HCT116 (cell line): ENCODE measurements around the gene VWF. TPM values are rescaled to one million over a fixed set of nuclear protein-coding genes. Genes with fewer than 3 reads are reported as not detected.

Experiments used
- ATAC-seq: fragments of 200-7000 bp; cut with Tn5 transposase; 2 replicates; pipeline ENCODE4 v1.9.1; 2020; ENCODE audit warnings: mild to moderate bottlenecking, moderate library complexity
- BruUV-seq: library from RNA; stranded (reverse); fragments of 400-500 nt; replicated peaks from 2 replicates; lab custom pipeline; 2021; lab: Mats Ljungman, UMichigan
- CTCF ChIA-PET: fragments of 300-600 bp; sonication (Branson Sonifier 250); formaldehyde crosslinking; loops from one replicate; lab custom pipeline; 2021; ENCODE audit warnings: antibody characterized with exemption; lab: Charles Lee
- POLR2A ChIA-PET: fragments of 300-600, 350-600 bp; sonication (Branson Sonifier 250); formaldehyde crosslinking; loops from one replicate; lab custom pipeline; 2021; ENCODE audit warnings: antibody characterized with exemption; lab: Charles Lee
- RAD21 ChIA-PET, 2 experiments: fragments of 300-600 bp; sonication (Branson Sonifier 250); formaldehyde crosslinking; loops; one replicate each; lab custom pipeline; 2023; ENCODE audit warnings: low total read pairs in 2 of 2; ENCODE audit not compliant: uncharacterized antibody in 2 of 2, unreplicated experiment in 2 of 2, low non-redundant PET in 1 of 2; lab: Charles Lee
- DNase-seq: peaks from one replicate; pipeline ENCODE4 v3.0.0-alpha.2; 2010; ENCODE audit warnings: low read depth, low spot score
- H2AFZ ChIP-seq: fragments of 200-600 bp; shearing (Covaris generic), sonication (generic); 2 replicates; pipeline ENCODE4 v1.6.1; 2017; ENCODE audit warnings: low read depth, mixed run types, mixed read lengths, antibody characterized with exemption, low read length; ENCODE audit not compliant: poor library complexity, severe bottlenecking
- H3K27ac ChIP-seq: 2 replicates; pipeline ENCODE4 v1.5.1; 2012; ENCODE audit warnings: low read depth, low read length
- H3K27me3 ChIP-seq: fragments of 200-600 bp; sonication (generic); 2 replicates; pipeline ENCODE4 v1.6.1; 2016; ENCODE audit warnings: mixed run types, low read length, mixed read lengths; ENCODE audit not compliant: insufficient read depth
- H3K36me3 ChIP-seq, 2 experiments: fragments of 200-500 bp in 1 of 2; fragments of 200-600 bp in 1 of 2; sonication (Bioruptor generic) in 1 of 2; sonication (generic) in 1 of 2; 2 replicates each; pipeline versions ENCODE4 v1.5.1 to v1.6.1; 2014 to 2016; ENCODE audit warnings: low read length in 2 of 2, inconsistent platforms in 1 of 2, mixed read lengths in 1 of 2, mixed run types in 1 of 2; ENCODE audit not compliant: insufficient read depth in 2 of 2, control insufficient read depth in 1 of 2
- H3K4me1 ChIP-seq, 2 experiments: fragments of 200-600 bp in 1 of 2; sonication (generic) in 1 of 2; 2 replicates each; pipeline versions ENCODE4 v1.5.1 to v1.6.1; 2012 to 2017; ENCODE audit warnings: low read length in 2 of 2, inconsistent platforms in 1 of 2, mild to moderate bottlenecking in 1 of 2, mixed read lengths in 1 of 2, mixed run types in 1 of 2, moderate library complexity in 1 of 2; ENCODE audit not compliant: insufficient read depth in 2 of 2, control insufficient read depth in 1 of 2
- H3K4me2 ChIP-seq: fragments of 200-600 bp; sonication (generic); 2 replicates; pipeline ENCODE4 v1.6.1; 2017; ENCODE audit warnings: mixed run types, low read length, mixed read lengths
- H3K4me3 ChIP-seq, 2 experiments: fragments of 200-600 bp in 1 of 2; sonication (generic) in 1 of 2; replicated peaks in 1 of 2; 2 replicates each; pipeline ENCODE4 v1.5.1; 2011 to 2016; ENCODE audit warnings: low read length in 2 of 2, control low read depth in 1 of 2, low read depth in 1 of 2, mild to moderate bottlenecking in 1 of 2, mixed read lengths in 1 of 2, mixed run types in 1 of 2
- H3K79me2 ChIP-seq: fragments of 200-600 bp; sonication (generic); 2 replicates; pipeline ENCODE4 v1.6.1; 2017; ENCODE audit warnings: mild to moderate bottlenecking, mixed run types, low read length, moderate library complexity, mixed read lengths; ENCODE audit not compliant: insufficient read depth
- H3K9ac ChIP-seq: fragments of 200-600 bp; sonication (generic); 2 replicates; pipeline ENCODE4 v1.6.1; 2016; ENCODE audit warnings: low read length, mixed read lengths
- H3K9me2 ChIP-seq: fragments of 200-600 bp; sonication (generic), shearing (Covaris generic); 2 replicates; pipeline ENCODE4 v1.6.1; 2017; ENCODE audit warnings: mixed run types, mild to moderate bottlenecking, moderate library complexity; ENCODE audit not compliant: insufficient read depth
- H3K9me3 ChIP-seq, 2 experiments: fragments of 200-500 bp in 1 of 2; fragments of 200-600 bp in 1 of 2; sonication (Bioruptor generic) in 1 of 2; sonication (generic) in 1 of 2; 2 replicates each; pipeline ENCODE4 v1.6.1; 2014 to 2017; ENCODE audit warnings: low read length in 2 of 2, mixed read lengths in 2 of 2, inconsistent platforms in 1 of 2, low read depth in 1 of 2, mild to moderate bottlenecking in 1 of 2, mixed run types in 1 of 2, moderate library complexity in 1 of 2; ENCODE audit not compliant: control insufficient read depth in 1 of 2, insufficient read depth in 1 of 2
- H4K20me1 ChIP-seq: fragments of 200-600 bp; sonication (generic), shearing (Covaris generic); 2 replicates; pipeline ENCODE4 v1.6.1; 2017; ENCODE audit warnings: mixed run types, mild to moderate bottlenecking, moderate library complexity; ENCODE audit not compliant: insufficient read depth
- CBX3 ChIP-seq: IDR thresholded peaks from 2 replicates; pipeline ENCODE4 v1.6.1; 2012; ENCODE audit warnings: low read depth
- CEBPB ChIP-seq: IDR thresholded peaks from 2 replicates; pipeline ENCODE4 v1.6.1; 2012; ENCODE audit warnings: low read depth
- ELF1 ChIP-seq: IDR thresholded peaks from 2 replicates; pipeline ENCODE4 v1.6.1; 2012; ENCODE audit warnings: low read depth, borderline replicate concordance
- EZH2 ChIP-seq: fragments of 200-600 bp; sonication (generic); IDR thresholded peaks from 2 replicates; pipeline ENCODE4 v1.6.1; 2017; ENCODE audit warnings: antibody characterized with exemption, mixed run types
- SP1 ChIP-seq: IDR thresholded peaks from 2 replicates; pipeline ENCODE4 v1.6.1; 2012; ENCODE audit warnings: low read depth
- SRF ChIP-seq: IDR thresholded peaks from 2 replicates; pipeline ENCODE4 v1.6.1; 2012; ENCODE audit warnings: low read depth
- YY1 ChIP-seq: IDR thresholded peaks from 2 replicates; pipeline ENCODE4 v1.6.1; 2011; ENCODE audit warnings: low read length, low read depth, moderate library complexity, mild to moderate bottlenecking; ENCODE audit not compliant: insufficient replicate concordance; ENCODE audit errors: extremely low read depth
- ZFX ChIP-seq: fragments of 450-650 bp; IDR thresholded peaks from 2 replicates; pipeline ENCODE4 v1.6.1; 2017
- ZNF274 ChIP-seq: fragments of 200-500 bp; sonication (Bioruptor generic); IDR thresholded peaks from 2 replicates; pipeline ENCODE4 v1.6.1; 2014; ENCODE audit warnings: mild to moderate bottlenecking, low read depth, low read length, inconsistent platforms
- intact Hi-C: fragments of 100-400 bp; cut with micrococcal nuclease; formaldehyde crosslinking; loops from 2 replicates; pipeline ENCODE4 v1.10.0; 2022
- total RNA-seq: library from RNA; stranded (reverse); gene quantifications from one replicate; pipeline ENCODE4 v1.2.1, GENCODE V29; 2021; ENCODE audit not compliant: unreplicated experiment
- TF ChIP-seq, protein P1 (sequence below): IDR thresholded peaks from 2 replicates; pipeline ENCODE4 v1.6.1; 2012
- TF ChIP-seq, protein P2 (sequence below): IDR thresholded peaks from 2 replicates; pipeline ENCODE4 v1.6.1; 2011; ENCODE audit warnings: mild to moderate bottlenecking, low read length, moderate library complexity; ENCODE audit not compliant: insufficient replicate concordance; ENCODE audit errors: extremely low read depth

The VWF gene
- total RNA-seq, 1 experiment from 2014 or later, result 0.57 TPM

DNA sequence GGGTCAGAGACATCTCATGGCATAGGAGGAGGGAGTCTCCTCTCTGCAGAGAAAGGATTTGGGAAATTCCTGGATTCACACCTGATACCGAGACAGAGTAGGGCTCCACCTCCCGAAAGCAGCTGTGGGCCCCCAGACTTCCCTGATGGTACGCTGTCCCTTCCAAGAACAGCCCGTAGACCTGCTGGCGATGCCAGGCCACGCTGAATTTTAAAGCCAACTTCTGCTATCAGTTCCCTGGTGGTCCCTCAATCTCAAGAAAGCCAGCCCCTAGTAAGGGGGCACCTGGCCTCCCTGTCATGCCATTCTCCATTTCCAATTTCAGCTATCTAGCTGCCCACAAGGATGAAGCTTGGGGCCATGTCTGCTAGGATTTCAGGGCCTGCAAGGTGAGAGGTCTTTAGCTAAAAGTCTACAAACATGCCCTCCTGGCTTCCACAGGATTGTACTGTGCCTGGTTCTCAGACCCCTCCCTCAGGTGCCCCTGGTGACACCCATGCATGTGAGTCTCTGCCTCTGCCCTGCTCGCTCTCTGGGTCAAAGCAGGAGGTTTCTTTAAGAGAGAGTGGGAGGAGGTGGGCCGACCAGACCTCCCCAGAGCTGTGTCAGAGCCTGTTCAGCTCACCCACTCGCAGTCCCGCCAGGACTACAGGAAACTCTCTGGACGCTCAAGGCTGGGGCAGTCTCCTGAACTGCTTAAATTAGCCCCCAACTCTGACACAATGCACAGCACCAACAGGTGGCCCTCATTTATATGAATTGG is 209.9 kb downstream of the VWF start:
- TF ChIP-seq YY1 (no peak), ZFX (no peak), ELF1 (no peak), SRF (no peak), CBX3 (no peak), SP1 (no peak), EZH2 (no peak), ZNF274 (no peak), CEBPB (no peak)
- TF ChIP-seq, protein P1, sequence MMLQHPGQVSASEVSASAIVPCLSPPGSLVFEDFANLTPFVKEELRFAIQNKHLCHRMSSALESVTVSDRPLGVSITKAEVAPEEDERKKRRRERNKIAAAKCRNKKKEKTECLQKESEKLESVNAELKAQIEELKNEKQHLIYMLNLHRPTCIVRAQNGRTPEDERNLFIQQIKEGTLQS, result no peak
- TF ChIP-seq, protein P2, sequence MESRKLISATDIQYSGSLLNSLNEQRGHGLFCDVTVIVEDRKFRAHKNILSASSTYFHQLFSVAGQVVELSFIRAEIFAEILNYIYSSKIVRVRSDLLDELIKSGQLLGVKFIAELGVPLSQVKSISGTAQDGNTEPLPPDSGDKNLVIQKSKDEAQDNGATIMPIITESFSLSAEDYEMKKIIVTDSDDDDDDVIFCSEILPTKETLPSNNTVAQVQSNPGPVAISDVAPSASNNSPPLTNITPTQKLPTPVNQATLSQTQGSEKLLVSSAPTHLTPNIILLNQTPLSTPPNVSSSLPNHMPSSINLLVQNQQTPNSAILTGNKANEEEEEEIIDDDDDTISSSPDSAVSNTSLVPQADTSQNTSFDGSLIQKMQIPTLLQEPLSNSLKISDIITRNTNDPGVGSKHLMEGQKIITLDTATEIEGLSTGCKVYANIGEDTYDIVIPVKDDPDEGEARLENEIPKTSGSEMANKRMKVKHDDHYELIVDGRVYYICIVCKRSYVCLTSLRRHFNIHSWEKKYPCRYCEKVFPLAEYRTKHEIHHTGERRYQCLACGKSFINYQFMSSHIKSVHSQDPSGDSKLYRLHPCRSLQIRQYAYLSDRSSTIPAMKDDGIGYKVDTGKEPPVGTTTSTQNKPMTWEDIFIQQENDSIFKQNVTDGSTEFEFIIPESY, result no peak
- TF ChIP-seq, all 23 proteins: peak for 0
- POLR2A ChIA-PET, result no interaction called here
- Histone ChIP-seq H3K27me3 (peaks cover 19% of the 10 kb centered on the region; the same call in 1 of the 2 replicates), H2AFZ (no peak overlapping the region), H3K9me3 (no peaks in the 10 kb centered on the region), H3K4me3 (no peak overlapping the region), H3K27ac (no peak overlapping the region), H3K4me2 (no peak overlapping the region), H3K9me2 (no peaks in the 10 kb centered on the region), H3K9ac (no peak overlapping the region), H3K79me2 (no peaks in the 10 kb centered on the region), H3K4me1 (no peaks in the 10 kb centered on the region), H4K20me1 (no peaks in the 10 kb centered on the region), H3K36me3 (no peaks in the 10 kb centered on the region)
- BruUV-seq, result no TSS peak
- CTCF ChIA-PET, result interaction anchor here (2.1 kb wide), 1 partner anchor 123 kb away, joined by 9 read pairs; no protein-coding TSS in a partner anchor
- ATAC-seq (no peak), DNase-seq (no peak)
- intact Hi-C loops, result no loop called here
- RAD21 ChIA-PET, result no interaction called here
